SIG-M5 treated with dmso at 0.1 percent for 504 hours (cell line): ENCODE measurements around the gene FBH1.
"Not testable (repeated sequence)": the region's sequence is repeated elsewhere in the genome, so short reads cannot be mapped to it uniquely, and the experiment has no call there.

ENCODE experiments used
- DNase-seq: peaks from one replicate; lab custom pipeline; 2025; ENCODE audit not compliant: unreplicated experiment; lab: John Stamatoyannopoulos, UW

FBH1 gene

GRCh38 chr10:5889624-5890451 is at the start of gene FBH1, which contains the start of gene ANKRD16:
TSS of gene FBH1 (plus strand) at chr10:5890243. CDS start at chr10:5890346, 103 bp downstream.
TSS of gene ANKRD16 (minus strand) at chr10:5889893. CDS start at chr10:5889354, 539 bp downstream.
- peak; percentile 91 for DNase-seq

- no peak for DNase-seq
These were observed 49.4 kb upstream of the FBH1 start for GRCh38 chr10:5840314-5841307.

GRCh38 chr10:5841965-5842364 is 48.1 kb upstream of the FBH1 start:
- DNase-seq: no peak

GRCh38 chr10:5843686-5844344 is 46.2 kb upstream of the FBH1 start:
- DNase-seq: no peak

- no peak for DNase-seq
These were observed 45.5 kb upstream of the FBH1 start for GRCh38 chr10:5844345-5845055.

GRCh38 chr10:5846667-5847066 is 43.4 kb upstream of the FBH1 start:
- not testable (repeated sequence) for DNase-seq

GRCh38 chr10:5854131-5854475 is 35.9 kb upstream of the FBH1 start:
- no peak for DNase-seq

GRCh38 chr10:5855979-5856700 is 33.9 kb upstream of the FBH1 start:
- DNase-seq: no peak

GRCh38 chr10:5856701-5857004 is 33.4 kb upstream of the FBH1 start:
- DNase-seq: no peak

- DNase-seq: no peak
These were observed 31.2 kb upstream of the FBH1 start for GRCh38 chr10:5858811-5859210.

- DNase-seq: peak; percentile 20
These were observed 30.0 kb upstream of the FBH1 start for GRCh38 chr10:5860066-5860465.

GRCh38 chr10:5862360-5862961 is 27.6 kb upstream of the FBH1 start:
- no peak for DNase-seq

- DNase-seq: not testable (repeated sequence)
These were observed 26.9 kb upstream of the FBH1 start for GRCh38 chr10:5862981-5863685.

- not testable (repeated sequence) for DNase-seq
These were observed 23.5 kb upstream of the FBH1 start for GRCh38 chr10:5866451-5867081.

GRCh38 chr10:5867091-5867615 is 22.9 kb upstream of the FBH1 start:
- DNase-seq: peak; percentile 16

GRCh38 chr10:5868383-5868782 is 21.7 kb upstream of the FBH1 start:
- DNase-seq: not testable (repeated sequence)

GRCh38 chr10:5869156-5869555 is 20.9 kb upstream of the FBH1 start:
- no peak for DNase-seq

GRCh38 chr10:5871596-5871995 is 18.4 kb upstream of the FBH1 start:
- no peak for DNase-seq
